Peyer's patch (tissue), 4 donors: ENCODE measurements around the gene PDC. TPM values are rescaled to one million over a fixed set of nuclear protein-coding genes. Genes with fewer than 3 reads are reported as not detected.
"Not testable (repeated sequence)": the region's sequence is repeated elsewhere in the genome, so short reads cannot be mapped to it uniquely, and the experiment has no call there.

Experiments used
- DNase-seq, 3 donors: peaks; one replicate each; pipeline ENCODE4 v3.0.0-alpha.2; 2017 to 2019
- H3K27ac ChIP-seq, 4 donors: fragments of 200-600 bp; sonication (generic); one replicate each; pipeline ENCODE4 v1.5.1; 2016 to 2019
- H3K27me3 ChIP-seq, 2 donors: fragments of 200-600 bp; sonication (generic); one replicate each; pipeline ENCODE4 v1.5.1; 2019
- H3K36me3 ChIP-seq, 3 donors: fragments of 200-600 bp; sonication (generic); one replicate each; pipeline ENCODE4 v1.5.1; 2016 to 2019
- H3K4me1 ChIP-seq, 4 donors: fragments of 200-600 bp; sonication (generic); one replicate each; pipeline ENCODE4 v1.5.1; 2016 to 2019
- H3K4me3 ChIP-seq, 4 donors: fragments of 200-600 bp; sonication (generic); 1 replicate in 3 of 4; 2 replicates in 1 of 4; pipeline ENCODE4 v1.5.1; 2016 to 2019; ENCODE audit warnings: mild to moderate bottlenecking in 1 of 4
- H3K9me3 ChIP-seq, 4 donors: fragments of 200-600 bp; sonication (generic); one replicate each; pipeline ENCODE4 v1.5.1; 2016 to 2019; ENCODE audit warnings: mild to moderate bottlenecking in 1 of 4
- CTCF ChIP-seq, 6 experiments: fragments of 450-650 bp in 4 of 6; fragments of 200-600 bp in 2 of 6; sonication (generic) in 1 of 6; IDR thresholded peaks; one replicate each; pipeline ENCODE4 v1.5.1; 2017 to 2019; ENCODE audit warnings: antibody characterized with exemption in 6 of 6, mild to moderate bottlenecking in 3 of 6, moderate library complexity in 1 of 6
- POLR2A ChIP-seq, 2 donors: fragments of 450-650 bp; IDR thresholded peaks; one replicate each; pipeline ENCODE4 v1.5.1; 2017; ENCODE audit warnings: antibody characterized with exemption in 2 of 2, mild to moderate bottlenecking in 2 of 2, moderate library complexity in 2 of 2
- total RNA-seq, 4 donors: library from RNA; depleted of rRNA; stranded (reverse); fragments of >200 nt; gene quantifications; one replicate each; pipeline ENCODE4 v1.1.0, GENCODE V29; 2016

The PDC gene
- total RNA-seq, 4 donors from 2014 or later, result not detected

- Histone ChIP-seq H3K4me3 (no peak overlapping the region), H3K27me3 (no peaks in the 10 kb centered on the region), H3K4me1 (no peaks in the 10 kb centered on the region), H3K9me3 (no peaks in the 10 kb centered on the region), H3K36me3 (peaks cover 0 to 36% (median 0%) of the 10 kb centered on the region in 3 donors), H3K27ac (no peak overlapping the region)
- no peak for DNase-seq
- TF ChIP-seq POLR2A (IDR thresholded peaks at IDR 0.05), result no peak
- peak in 5 of 6 experiments; percentile 58 to 77 (median 68) for TF ChIP-seq CTCF (IDR thresholded peaks at IDR 0.05)
Measured at GRCh38 chr1:186404454-186405051, 56.4 kb downstream of the PDC start.

- Histone ChIP-seq H3K36me3 (peaks cover 0 to 45% (median 0%) of the 10 kb centered on the region in 3 donors), H3K27me3 (no peaks in the 10 kb centered on the region), H3K4me3 (no peak overlapping the region), H3K27ac (no peak overlapping the region), H3K9me3 (no peaks in the 10 kb centered on the region), H3K4me1 (no peaks in the 10 kb centered on the region)
- no peak for DNase-seq
- TF ChIP-seq CTCF (IDR thresholded peaks at IDR 0.05) (no peak), POLR2A (IDR thresholded peaks at IDR 0.05) (no peak)
Measured at GRCh38 chr1:186403632-186404031, 57.3 kb downstream of the PDC start.

GRCh38 chr1:186401446-186401845 lies 59.5 kb downstream of the PDC start:
- peaks cover 0 to 32% (median 0%) of the 10 kb centered on the region in 3 donors for H3K36me3 ChIP-seq
- not testable (repeated sequence) for H3K9me3 ChIP-seq, H3K4me1 ChIP-seq, H3K4me3 ChIP-seq, H3K27ac ChIP-seq, H3K27me3 ChIP-seq, DNase-seq

Other genes starting within 250 kb of the PDC start
- gene PRG4, start 164.8 kb downstream of the PDC start, total RNA-seq, result not detected
- gene TPR, start 85.9 kb downstream of the PDC start, total RNA-seq, result 100 to 1,000 TPM in 2 of 4 donors, 10 to 100 TPM in 2; 81.1 to 138 (median 112) TPM
- 10 to 100 TPM; 16.5 to 30.7 (median 23.8) TPM for gene ODR4, start 85.3 kb downstream of the PDC start, total RNA-seq
- gene PTGS2, start 219.3 kb upstream of the PDC start, total RNA-seq, result 1 to 10 TPM in 2 of 4 donors, under 1 TPM in 2; 0.76 to 1.7 (median 1.1) TPM